NCI-H748 treated with DMSO at 0.1 percent for 48 hours (cell line): Measurements from ENCODE around the gene ALKBH1.
"Not testable (repeated sequence)": the region's sequence is repeated elsewhere in the genome, so short reads cannot be mapped to it uniquely, and the experiment has no call there.

Experiments used
- DNase-seq: peaks from one replicate; lab custom pipeline; 2025; lab: John Stamatoyannopoulos, UW

Gene ALKBH1, protein sequence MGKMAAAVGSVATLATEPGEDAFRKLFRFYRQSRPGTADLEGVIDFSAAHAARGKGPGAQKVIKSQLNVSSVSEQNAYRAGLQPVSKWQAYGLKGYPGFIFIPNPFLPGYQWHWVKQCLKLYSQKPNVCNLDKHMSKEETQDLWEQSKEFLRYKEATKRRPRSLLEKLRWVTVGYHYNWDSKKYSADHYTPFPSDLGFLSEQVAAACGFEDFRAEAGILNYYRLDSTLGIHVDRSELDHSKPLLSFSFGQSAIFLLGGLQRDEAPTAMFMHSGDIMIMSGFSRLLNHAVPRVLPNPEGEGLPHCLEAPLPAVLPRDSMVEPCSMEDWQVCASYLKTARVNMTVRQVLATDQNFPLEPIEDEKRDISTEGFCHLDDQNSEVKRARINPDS

DNA sequence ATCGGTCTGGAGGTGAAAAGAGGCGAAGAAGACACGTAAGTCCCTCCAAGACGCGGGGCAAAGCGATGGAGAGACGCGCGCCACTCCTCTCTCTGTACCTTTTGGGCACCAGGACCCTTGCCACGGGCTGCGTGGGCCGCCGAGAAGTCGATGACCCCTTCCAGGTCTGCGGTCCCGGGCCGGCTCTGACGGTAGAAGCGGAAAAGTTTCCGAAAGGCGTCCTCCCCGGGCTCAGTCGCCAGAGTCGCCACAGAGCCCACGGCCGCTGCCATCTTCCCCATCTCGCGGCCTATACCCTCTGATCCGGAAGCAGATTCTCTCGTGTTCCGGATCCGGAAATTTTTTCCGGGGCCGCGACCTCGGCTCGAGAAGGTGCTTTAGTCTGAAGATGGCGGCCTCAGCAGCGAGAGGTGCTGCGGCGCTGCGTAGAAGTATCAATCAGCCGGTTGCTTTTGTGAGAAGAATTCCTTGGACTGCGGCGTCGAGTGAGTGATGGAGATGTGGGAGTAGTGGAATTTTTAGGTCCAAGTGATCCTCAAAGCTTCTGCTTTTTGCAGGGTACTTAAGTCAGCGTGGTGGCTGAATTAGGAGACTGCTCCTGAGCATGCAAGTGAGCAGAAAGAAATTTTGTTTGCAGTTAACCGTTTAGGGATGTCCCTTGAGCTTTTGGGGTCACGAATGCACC lies at the start of gene ALKBH1, which contains the start of gene SLIRP:
TSS of gene ALKBH1 (minus strand) at position 300 of the 685 bp plus-strand sequence. CDS start at position 281, 19 bp downstream.
TSS of gene SLIRP (plus strand) at position 380 of the 685 bp plus-strand sequence. CDS start at position 389, 9 bp downstream.
- DNase-seq = peak; percentile 69

DNA sequence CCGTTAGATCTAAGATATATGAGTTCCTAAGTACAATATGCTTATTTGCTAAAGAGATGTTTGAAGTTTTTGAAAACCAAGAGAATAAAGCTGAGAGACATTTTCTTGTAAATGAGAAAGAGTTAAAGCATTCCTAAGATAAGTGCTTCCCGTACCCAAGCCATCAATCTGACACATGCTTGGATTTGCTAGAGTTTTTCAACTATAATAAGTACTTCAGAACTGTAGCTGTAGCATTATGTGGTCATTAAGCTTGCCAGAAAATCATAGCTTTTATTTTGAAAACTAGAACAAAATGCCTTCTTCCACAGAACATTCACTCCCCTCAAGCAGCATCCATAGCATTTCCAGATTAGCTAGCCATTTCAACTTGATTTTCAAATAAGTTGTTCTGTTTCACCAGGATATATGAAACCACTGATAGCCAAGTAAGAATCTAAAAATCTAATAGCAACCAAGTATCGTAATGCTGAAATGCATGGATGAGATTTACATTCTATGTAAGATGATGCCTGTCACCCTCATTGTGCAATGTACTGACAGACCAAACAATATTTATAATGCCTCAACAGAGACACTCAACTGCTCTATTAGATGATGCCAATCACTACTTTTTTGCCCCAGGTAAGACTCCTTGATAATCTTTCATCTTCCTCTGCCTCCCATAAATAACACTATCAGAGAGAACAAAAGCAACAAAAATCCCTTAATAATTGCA lies 45.1 kb upstream of the ALKBH1 start:
- no peak for DNase-seq

DNA sequence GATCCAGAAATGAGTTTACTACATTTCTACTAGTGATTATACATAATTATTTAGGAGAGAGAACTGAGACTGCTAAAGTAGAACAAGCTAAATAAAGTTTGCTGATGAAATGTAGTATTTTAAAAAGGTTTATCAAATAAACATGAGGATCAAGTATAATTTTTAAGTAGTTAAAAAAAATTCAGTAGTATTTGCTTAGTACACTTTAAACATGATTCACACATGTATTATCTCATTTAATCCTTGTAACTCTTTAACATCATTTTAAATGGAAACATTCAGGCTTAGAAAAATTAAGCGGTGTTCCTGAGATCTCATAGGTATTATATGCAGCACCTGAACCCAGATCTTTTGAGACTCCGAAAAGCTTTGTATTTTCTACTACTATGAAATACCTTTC lies 44.4 kb upstream of the ALKBH1 start:
- no peak for DNase-seq

GRCh38 chr14:77747425-77747824 lies 39.6 kb upstream of the ALKBH1 start:
- DNase-seq = not testable (repeated sequence)

DNA sequence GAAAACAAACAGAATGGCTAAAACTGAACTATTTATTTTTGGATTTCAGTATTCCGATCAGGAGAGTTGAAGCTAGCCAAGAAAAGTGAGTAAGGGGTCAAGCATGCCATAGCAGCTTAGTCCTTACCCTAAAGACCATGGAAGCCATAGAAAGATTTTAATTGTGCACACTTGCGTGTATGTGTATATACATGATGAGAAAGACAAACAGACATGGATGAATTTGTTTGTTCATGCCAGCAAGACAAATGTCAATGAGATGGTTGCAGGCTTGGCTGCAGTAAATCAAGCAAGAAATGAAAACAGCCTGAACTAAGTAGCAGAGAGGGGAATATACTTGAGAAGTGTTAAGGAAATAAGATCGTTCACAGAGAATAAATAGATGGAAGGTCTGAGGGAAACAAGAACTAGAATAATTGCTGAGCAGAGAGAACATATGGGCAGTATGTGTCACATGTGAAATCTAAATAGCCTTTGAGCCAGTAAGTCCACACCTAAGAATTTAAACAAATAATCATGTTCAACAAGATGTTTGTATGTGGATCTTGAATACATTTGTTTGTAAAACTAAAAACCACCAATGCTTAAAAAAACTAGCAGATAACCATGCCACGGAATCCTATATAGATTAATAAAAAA lies 38.4 kb upstream of the ALKBH1 start:
- DNase-seq = no peak

- no peak for DNase-seq
These were observed 33.6 kb upstream of the ALKBH1 start for GRCh38 chr14:77741438-77741837.

GRCh38 chr14:77738559-77739250 lies 30.9 kb upstream of the ALKBH1 start:
- DNase-seq = no peak

- DNase-seq = no peak
These were observed 23.2 kb upstream of the ALKBH1 start for GRCh38 chr14:77730976-77731497.

DNA sequence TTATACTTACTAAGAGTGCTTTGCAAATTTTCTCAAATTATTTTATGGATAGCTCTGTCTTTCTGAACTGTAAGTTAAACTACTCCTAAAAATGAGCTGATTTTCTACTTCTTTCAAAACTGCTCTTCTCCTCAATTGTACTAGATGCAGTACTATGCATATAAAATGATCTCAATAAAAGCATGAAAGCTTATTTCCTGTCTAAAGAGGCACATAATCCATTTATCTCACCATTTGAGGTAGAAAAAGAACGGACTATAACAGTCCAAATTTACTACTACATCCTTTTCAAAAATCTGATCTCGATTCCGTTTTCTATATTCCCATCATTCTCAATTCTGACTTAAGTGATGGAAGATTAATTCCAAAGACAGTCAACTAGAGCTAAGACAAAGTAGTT lies 14.5 kb upstream of the ALKBH1 start:
- DNase-seq = no peak

DNA sequence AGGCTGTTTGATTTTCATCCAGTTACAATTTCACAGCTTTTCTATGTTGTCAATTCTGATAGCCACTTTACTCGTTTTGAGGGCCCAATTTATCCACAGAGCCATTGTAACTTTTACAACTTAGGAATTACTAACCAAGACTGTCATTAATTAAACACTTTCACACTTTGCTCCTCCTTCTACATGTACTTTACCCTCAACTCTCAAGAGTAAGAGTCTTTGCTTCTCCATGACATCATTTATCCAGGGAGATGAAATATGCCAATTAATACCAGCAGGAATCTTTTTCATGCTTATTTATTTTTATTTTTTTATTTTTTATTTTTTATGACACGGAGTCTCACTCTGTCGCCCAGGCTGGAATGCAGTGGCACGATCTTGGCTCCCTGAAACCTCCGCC lies 13.6 kb upstream of the ALKBH1 start:
- DNase-seq = no peak

GRCh38 chr14:77717608-77718305 lies 9.9 kb upstream of the ALKBH1 start:
- no peak for DNase-seq

DNA sequence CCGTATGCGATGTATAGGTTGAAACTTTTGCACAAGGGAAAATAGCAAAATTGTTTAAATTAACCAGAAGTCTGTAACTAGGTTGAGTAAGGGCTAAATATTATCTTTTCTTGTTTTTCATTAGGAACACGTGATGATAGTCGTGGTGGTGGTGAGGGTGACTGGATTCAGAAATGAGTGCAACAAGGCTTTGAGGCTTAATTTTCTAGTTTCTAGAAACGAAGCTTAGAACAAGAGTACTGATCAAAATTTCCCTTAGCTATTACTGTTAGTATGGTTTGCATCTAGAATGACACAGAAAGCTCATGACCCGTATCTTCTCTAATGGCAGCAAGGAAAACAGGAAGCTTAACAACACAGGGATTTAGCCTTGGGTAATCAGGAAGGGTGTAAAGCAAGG lies 7.1 kb upstream of the ALKBH1 start:
- DNase-seq = no peak

DNA sequence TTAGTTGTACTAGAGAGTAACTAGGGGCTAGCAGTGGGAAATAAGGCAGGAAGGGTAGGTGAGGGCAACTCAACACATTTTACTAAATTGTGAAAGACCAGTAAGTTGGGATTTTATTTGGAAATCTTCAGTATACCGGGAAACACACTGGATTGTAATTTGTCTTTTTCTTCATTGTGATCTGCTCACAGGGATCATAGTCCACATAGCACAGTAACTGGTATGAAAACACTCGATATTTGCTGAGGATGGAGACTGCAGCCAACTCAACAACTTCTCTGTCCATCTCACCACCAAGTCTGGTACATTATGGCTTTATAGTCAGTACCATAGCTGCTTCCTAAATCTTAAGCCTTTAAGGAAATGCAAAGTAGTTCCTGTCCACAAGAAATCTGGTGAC lies 2.5 kb upstream of the ALKBH1 start:
- DNase-seq = no peak

GRCh38 chr14:77709412-77709811 lies 1.6 kb upstream of the ALKBH1 start:
- no peak for DNase-seq

DNA sequence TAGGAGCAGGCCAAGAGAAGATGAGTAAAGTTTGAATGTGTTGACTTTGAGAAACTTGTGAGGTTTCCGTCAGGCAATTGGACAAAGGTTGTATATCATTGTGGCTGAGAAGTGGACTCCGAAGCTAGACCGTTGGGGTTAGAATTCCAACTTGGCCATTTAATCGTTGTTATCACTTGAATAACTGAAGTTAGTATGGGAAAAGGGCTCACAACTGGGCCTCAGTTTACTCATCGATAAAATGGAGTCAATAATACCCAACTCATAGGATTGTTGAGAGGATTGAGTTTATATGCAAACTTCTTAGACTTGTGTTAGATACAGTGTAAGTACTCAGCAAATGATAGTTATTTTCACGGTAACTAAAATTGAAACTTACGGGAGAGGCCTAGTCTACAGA lies 926 bp upstream of the ALKBH1 start:
- DNase-seq = no peak

- no peak for DNase-seq
These were observed 484 bp downstream of the ALKBH1 start for GRCh38 chr14:77707355-77707723.

DNA sequence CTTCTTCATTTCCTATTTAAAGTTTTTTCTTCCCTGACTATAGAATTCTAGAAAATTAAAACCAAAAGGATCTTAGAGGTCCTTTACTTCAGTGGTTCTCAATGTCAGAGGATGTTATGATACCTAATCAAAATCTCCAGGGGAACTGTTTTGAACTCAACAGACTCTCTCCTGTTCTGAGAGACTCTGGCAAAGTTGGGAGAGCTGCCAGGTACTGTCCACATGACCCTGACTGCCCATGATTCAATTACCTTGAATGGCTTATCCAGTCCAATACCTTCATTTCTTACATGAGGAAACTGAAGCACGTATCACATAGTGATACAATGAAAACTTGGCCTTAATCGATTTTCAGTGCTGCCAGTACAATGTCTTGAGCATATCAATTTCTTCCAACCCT lies 16.6 kb downstream of the ALKBH1 start:
- no peak for DNase-seq

GRCh38 chr14:77682158-77682553 lies 25.7 kb downstream of the ALKBH1 start:
- no peak for DNase-seq

GRCh38 chr14:77681196-77682157 lies 26.3 kb downstream of the ALKBH1 start:
- DNase-seq = no peak

DNA sequence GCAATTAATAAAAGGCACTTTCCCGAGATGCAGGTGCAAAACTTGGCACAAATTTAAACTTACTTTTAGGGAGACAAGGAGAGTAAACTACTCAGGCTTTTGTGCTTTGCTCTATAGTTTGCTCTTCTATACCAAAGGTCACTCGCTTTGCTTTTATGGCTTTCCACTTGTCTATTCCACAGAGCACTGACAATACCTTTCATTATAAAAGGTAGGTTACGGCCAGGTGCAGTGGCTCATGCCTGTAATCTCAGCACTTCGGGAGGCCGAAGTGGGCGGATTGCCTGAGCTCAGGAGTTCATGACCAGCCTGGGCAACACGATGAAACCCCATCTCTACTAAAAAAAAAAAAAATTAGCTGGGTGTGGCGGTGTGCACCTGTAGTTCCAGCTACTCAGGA lies 32.9 kb downstream of the ALKBH1 start:
- DNase-seq = no peak
